IPS-15b (cell line): Measurements from ENCODE around the gene ZNF580.

Experiments
- H3K27me3 ChIP-seq: one replicate; pipeline ENCODE4 v1.6.1; 2013; ENCODE audit warnings: low read length; ENCODE audit not compliant: control insufficient read depth, insufficient read depth
- H3K36me3 ChIP-seq: one replicate; pipeline ENCODE4 v1.6.1; 2013; ENCODE audit warnings: low read length; ENCODE audit not compliant: control insufficient read depth, insufficient read depth
- H3K4me1 ChIP-seq: one replicate; pipeline ENCODE4 v1.6.1; 2013; ENCODE audit warnings: mild to moderate bottlenecking, low read length; ENCODE audit not compliant: control insufficient read depth, insufficient read depth
- H3K4me3 ChIP-seq: one replicate; pipeline ENCODE4 v1.5.1; 2013; ENCODE audit warnings: low read depth, low read length
- H3K9ac ChIP-seq: one replicate; pipeline ENCODE4 v1.6.1; 2013; ENCODE audit warnings: low read depth, mild to moderate bottlenecking, low read length
- H3K9me3 ChIP-seq: one replicate; pipeline ENCODE4 v1.6.1; 2013; ENCODE audit warnings: mild to moderate bottlenecking, low read length; ENCODE audit not compliant: control insufficient read depth, insufficient read depth

Gene ZNF580

DNA sequence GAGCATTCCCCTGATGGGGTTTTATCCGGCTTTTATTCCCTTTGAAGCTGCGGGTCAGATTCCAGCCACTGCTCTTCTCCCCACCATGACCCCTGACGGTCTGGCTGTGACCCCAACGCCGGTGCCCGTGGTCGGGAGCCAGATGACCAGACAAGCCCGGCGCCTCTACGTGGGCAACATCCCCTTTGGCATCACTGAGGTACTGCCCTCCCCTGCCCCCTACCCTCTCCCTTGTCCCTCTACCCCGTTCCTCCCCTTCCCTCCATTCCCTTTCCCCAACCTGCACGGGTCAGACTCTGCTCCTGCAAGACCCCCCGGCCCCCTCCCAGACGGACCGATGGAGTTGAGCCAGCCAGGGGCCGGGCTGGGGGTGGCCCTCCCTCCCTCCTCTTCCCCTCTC is 20.2 kb downstream of the ZNF580 start:
- no peak overlapping the region for H3K4me3 ChIP-seq
- no peaks in the 10 kb centered on the region for H3K27me3 ChIP-seq
- H3K36me3 ChIP-seq: peaks cover 60% of the 10 kb centered on the region
- H3K9ac ChIP-seq: no peak overlapping the region
- H3K9me3 ChIP-seq: no peaks in the 10 kb centered on the region
- peaks cover 9% of the 10 kb centered on the region for H3K4me1 ChIP-seq

DNA sequence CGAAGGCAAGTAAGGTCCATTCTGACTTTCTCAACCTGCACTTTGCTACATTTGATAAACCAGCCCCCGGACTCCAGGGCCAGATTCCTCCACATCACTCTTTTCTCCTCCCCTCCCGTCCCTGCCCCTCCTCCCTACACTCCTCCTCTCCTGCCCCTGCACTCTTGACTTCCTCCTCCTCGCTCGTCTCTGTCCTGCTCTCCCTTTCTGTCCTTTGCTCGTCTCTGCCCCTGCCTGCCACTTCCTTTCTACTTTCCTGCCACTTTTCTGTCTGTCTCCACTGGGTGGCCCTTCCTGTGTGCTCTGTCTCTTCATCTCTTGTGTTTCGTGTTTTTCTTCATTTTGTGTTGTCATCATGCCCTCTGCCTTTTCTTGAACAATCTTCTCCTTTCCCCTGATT is 21.0 kb downstream of the ZNF580 start:
- H3K9me3 ChIP-seq: no peaks in the 10 kb centered on the region
- H3K4me1 ChIP-seq: peaks cover 9% of the 10 kb centered on the region
- H3K27me3 ChIP-seq: no peaks in the 10 kb centered on the region
- peaks cover 69% of the 10 kb centered on the region for H3K36me3 ChIP-seq
- no peak overlapping the region for H3K4me3 ChIP-seq
- no peak overlapping the region for H3K9ac ChIP-seq

DNA sequence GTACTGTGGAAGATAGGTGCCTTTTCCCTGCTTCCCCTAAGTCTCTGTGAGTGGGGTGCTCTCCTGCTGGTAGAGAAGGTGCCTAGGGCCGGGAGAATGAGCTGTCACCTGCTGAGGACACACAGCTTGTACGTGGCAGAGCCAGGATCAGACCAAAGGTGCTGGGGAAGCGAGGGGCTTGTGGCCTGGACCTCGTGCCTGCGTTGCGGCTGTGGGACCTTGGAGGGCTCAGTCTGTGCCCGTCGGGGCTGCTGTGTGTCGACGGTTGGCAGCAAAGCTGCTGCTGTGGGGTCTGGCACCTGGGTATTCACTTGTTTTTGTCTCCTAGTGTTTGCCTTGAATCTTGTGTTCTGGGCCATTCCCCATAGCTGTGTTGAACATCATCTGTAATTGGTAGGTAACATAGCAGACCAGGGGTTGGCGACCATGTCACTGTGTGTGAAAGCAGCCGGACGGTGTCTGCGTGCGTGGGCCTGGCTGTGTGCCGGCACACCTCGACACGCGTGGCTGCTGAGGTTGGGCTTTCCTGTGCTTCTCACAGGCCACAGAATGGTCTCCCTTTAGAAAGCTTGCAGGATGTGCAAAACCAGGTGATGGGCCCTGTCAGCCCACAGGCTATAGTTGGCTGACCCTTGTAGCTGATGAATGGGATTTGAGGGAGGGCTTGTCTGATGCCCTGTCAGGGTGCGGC is 23.2 kb downstream of the ZNF580 start:
- H3K9me3 ChIP-seq: no peaks in the 10 kb centered on the region
- H3K9ac ChIP-seq: no peak overlapping the region
- no peaks in the 10 kb centered on the region for H3K27me3 ChIP-seq
- H3K4me1 ChIP-seq: no peaks in the 10 kb centered on the region
- no peak overlapping the region for H3K4me3 ChIP-seq
- H3K36me3 ChIP-seq: peaks cover 79% of the 10 kb centered on the region

DNA sequence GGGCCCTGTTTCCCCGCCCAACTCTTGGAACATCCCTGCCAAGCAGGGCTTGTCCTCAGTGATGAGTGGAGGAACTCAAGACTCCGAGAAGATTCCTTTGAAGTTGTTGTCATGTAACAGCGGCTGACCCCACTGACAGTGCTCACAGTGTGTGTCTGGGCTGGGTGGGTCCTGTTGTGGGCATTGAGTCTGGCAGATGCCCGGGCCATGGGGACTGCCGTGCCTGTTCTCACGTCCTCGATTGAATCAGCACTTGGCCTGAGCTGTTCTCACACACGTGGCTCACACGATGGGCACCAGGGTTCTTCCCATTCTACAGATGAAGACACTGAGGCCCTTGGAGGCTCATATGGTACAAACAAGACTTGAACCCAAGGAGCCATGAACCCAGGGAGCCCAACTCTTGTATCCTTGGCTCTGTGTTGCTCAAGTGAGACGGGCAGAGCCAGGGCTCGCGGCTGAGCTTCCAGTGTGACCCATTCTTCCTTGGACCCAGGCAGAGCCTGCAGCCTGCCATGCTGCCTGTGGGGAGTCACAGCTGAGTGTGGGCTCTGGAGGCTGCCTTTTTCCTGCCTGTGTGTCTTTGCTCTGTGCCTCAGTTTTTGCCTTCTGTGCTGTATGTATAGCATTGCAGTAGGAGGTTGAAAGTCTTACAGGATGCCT is 25.7 kb downstream of the ZNF580 start:
- Histone ChIP-seq H3K27me3 (no peaks in the 10 kb centered on the region), H3K4me3 (no peak overlapping the region), H3K9me3 (no peaks in the 10 kb centered on the region), H3K9ac (no peak overlapping the region), H3K4me1 (no peaks in the 10 kb centered on the region), H3K36me3 (peaks cover 82% of the 10 kb centered on the region)

DNA sequence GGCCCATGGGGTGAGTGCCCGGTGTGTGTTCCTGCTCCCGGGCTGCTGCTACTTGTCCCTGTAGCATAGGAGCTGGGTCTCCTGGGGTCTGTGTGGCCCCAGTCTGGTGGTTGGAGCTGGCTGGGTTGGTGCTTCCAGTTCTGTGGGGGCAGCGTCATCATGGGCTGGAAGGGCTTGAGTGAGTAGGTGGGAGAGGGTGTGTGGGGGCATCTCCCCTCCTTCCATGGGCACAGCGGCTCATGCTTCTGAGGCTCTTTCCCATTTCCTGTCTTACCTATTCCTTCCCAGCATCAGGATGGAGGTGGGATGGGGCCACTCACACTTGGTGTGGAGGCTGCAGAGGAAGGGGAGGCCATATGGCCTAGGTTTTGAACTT is 26.2 kb downstream of the ZNF580 start:
- H3K4me1 ChIP-seq: no peaks in the 10 kb centered on the region
- H3K9ac ChIP-seq: no peak overlapping the region
- H3K9me3 ChIP-seq: no peaks in the 10 kb centered on the region
- H3K36me3 ChIP-seq: peaks cover 76% of the 10 kb centered on the region
- H3K4me3 ChIP-seq: no peak overlapping the region
- H3K27me3 ChIP-seq: no peaks in the 10 kb centered on the region

DNA sequence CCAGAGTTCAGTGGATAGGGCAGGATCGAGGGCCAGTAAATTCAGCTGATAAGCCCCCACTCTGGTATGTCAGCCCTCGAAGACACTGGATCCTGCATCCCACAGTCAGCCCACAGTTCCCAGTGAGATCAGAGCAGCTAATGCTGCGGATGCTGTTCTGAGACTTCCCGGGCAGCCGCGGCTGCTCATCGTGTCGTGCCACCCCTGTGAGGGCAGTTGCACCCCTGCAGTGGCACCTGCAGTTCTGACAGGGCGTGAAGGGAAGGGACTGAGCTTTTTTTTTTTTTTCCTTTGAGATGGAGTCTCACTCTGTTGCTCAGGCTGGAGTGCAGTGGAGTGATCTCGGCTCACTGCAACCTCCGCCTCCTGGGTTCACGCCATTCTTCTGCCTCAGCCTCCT is 26.7 kb downstream of the ZNF580 start:
- Histone ChIP-seq H3K36me3 (peaks cover 73% of the 10 kb centered on the region), H3K9ac (no peak overlapping the region), H3K27me3 (no peaks in the 10 kb centered on the region)

DNA sequence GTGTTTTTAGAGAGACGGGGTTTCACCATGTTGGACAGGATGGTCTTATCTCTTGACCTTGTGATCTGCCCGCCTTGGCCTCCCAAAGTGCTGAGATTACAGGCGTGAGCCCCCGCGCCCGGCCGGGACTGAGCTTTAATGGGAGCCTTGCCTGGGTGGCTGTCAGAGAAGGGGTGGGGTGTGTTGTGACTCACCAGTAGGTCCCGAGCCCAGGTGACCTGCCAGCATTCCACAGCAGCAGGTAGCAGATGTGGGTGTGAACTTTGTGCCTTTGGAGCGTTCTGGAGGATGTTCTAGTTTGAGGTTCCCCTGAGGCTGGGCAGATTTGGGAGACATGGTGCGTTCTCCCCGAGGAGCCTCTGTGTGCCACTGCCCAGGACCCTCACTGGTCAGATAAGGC is 27.2 kb downstream of the ZNF580 start:
- H3K36me3 ChIP-seq: peaks cover 68% of the 10 kb centered on the region
- H3K4me1 ChIP-seq: no peaks in the 10 kb centered on the region
- H3K4me3 ChIP-seq: no peak overlapping the region
- H3K27me3 ChIP-seq: no peaks in the 10 kb centered on the region
- no peak overlapping the region for H3K9ac ChIP-seq
- H3K9me3 ChIP-seq: no peaks in the 10 kb centered on the region

More for the DNA sequence above, 26.7 kb downstream of the ZNF580 start:
- Histone ChIP-seq H3K9me3 (no peaks in the 10 kb centered on the region), H3K4me3 (no peak overlapping the region), H3K4me1 (no peaks in the 10 kb centered on the region)

DNA sequence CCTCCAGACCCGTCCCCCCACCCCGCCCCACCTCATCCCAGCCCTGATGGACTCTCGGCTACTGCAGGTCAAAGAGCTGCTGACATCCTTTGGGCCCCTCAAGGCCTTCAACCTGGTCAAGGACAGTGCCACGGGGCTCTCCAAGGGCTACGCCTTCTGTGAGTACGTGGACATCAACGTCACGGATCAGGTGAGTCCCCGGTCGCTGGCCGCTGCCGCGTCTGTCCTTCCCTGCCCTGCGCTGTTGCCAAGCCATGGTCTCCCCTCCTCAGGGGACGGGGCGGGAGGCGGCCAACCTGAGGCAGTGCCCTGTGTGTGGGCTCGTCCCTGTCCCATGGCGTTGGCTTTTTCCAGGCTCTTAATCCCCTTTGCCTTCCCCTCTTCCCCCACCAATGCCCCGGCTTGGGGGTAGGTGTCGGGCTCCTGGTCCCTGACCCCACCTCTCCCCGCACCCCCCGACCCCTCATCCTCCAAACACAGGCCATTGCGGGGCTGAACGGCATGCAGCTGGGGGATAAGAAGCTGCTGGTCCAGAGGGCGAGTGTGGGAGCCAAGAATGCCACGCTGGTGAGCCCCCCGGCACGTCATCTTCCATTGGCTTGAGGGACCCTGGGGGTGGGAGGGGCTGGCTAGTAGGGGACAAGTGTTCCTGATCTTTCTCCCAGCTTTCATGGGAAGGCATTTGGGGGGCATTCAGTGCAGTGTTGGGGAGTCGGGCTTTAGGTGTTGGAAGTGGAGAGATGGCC is 28.0 kb downstream of the ZNF580 start:
- no peaks in the 10 kb centered on the region for H3K27me3 ChIP-seq
- H3K9ac ChIP-seq: no peak overlapping the region
- H3K36me3 ChIP-seq: peaks cover 60% of the 10 kb centered on the region
- H3K9me3 ChIP-seq: no peaks in the 10 kb centered on the region
- H3K4me1 ChIP-seq: peaks cover 2% of the 10 kb centered on the region
- no peak overlapping the region for H3K4me3 ChIP-seq

DNA sequence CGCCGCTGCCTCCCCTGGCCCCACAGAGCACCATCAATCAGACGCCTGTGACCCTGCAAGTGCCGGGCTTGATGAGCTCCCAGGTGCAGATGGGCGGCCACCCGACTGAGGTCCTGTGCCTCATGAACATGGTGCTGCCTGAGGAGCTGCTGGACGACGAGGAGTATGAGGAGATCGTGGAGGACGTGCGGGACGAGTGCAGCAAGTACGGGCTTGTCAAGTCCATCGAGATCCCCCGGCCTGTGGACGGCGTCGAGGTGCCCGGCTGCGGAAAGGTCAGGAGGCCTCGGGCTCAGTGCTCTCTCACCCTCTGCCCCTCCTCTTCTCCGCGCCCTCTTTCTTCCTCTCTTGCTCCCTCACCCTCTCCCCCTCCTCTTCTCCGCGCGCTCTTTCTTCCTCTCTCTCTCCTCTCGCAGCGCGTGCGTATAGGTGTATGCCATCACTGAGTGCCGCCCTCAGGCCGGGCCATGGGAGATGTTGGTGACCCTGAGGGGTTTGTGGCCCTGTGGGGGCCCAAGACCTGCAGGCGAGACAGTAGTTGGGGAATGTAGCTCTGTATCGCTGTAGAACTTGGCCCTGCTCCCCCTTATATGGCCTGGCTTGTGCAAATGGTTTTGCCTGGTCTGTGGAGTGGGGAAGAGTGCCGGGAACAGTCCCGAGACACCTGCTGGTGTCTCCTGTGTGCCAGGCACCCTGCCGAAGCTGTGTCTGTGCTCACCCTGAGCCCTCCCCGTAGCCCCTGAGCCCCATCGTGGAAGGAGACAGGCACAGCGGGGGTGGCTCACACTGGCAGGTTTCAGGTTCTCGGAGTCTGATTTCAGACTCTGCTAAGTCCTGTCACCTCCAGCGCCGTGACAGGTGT is 28.8 kb downstream of the ZNF580 start:
- no peak overlapping the region for H3K9ac ChIP-seq
- H3K4me1 ChIP-seq: peaks cover 2% of the 10 kb centered on the region
- H3K4me3 ChIP-seq: no peak overlapping the region
- no peaks in the 10 kb centered on the region for H3K27me3 ChIP-seq
- H3K9me3 ChIP-seq: no peaks in the 10 kb centered on the region
- peaks cover 52% of the 10 kb centered on the region for H3K36me3 ChIP-seq

DNA sequence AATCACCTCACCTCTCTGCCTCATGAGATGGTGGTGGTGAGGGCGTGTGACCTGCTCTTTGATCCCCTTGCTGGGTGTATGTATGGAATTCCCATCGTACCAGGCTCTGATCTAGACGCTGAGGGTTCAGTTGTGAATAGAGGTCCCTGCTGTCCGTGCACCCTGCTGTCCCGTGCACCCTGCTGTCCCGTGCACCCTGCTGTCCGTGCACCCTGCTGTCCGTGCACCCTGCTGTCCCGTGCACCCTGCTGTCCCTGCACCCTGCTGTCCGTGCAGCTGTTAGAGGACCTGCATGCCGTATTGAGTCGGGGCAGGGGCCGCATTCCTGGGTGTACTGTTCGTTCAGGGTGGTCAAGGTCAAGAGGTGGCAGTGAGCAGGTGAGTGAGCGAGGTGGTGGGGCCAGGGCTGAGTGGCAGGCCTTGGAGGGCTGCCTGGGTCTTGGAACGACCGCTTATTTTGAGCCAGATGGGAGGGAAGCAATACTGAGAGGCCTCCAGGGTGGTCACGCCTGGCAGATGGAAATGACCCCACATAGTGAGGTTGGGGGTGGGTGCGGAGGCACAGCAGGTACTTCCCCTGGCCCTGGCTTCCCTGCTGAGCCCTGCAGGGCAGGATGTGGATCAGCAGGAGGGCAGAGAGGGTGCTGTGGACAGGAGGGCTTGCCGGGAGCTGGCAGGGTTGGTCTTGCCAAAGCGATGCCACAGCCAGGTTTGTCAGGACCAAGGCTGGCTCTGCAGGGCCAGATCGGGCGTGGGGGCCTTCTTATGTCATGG is 29.7 kb downstream of the ZNF580 start:
- peaks cover 48% of the 10 kb centered on the region for H3K36me3 ChIP-seq
- H3K4me1 ChIP-seq: peaks cover 2% of the 10 kb centered on the region
- H3K9me3 ChIP-seq: no peaks in the 10 kb centered on the region
- no peaks in the 10 kb centered on the region for H3K27me3 ChIP-seq
- no peak overlapping the region for H3K4me3 ChIP-seq
- H3K9ac ChIP-seq: no peak overlapping the region

DNA sequence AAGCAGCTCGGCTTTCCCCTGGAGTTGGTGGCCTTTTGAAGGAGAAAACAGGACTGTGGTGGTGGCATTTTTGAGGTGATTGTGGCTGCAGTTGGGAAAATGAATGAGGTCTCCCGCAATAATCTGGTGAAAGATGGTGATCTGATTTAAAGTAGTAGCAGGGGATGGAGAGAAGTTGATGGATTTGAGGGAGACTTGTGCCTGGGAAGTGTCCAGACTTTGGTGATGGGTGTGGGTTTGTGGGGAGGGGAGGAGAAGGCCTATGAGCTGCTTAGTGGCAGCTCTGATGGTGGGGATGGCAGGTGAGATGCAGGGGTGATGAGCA is 30.2 kb downstream of the ZNF580 start:
- no peaks in the 10 kb centered on the region for H3K27me3 ChIP-seq

More for the DNA sequence above, 30.2 kb downstream of the ZNF580 start:
- Histone ChIP-seq H3K4me3 (no peak overlapping the region), H3K36me3 (peaks cover 42% of the 10 kb centered on the region), H3K9ac (no peak overlapping the region), H3K4me1 (peaks cover 2% of the 10 kb centered on the region), H3K9me3 (no peaks in the 10 kb centered on the region)
